Vagina (tissue), 2 donors: Measurements from ENCODE around the gene MEIOC. TPM values are rescaled to one million over a fixed set of nuclear protein-coding genes. Genes with fewer than 3 reads are reported as not detected.
"Not testable (repeated sequence)": the region's sequence is repeated elsewhere in the genome, so short reads cannot be mapped to it uniquely, and the experiment has no call there.

Experiments
- DNase-seq, 2 donors: peaks; one replicate each; pipeline ENCODE4 v3.0.0-alpha.2; 2017; ENCODE audit errors: extremely low spot score in 2 of 2
- H3K27ac ChIP-seq: fragments of 200-600 bp; sonication (generic); one replicate; pipeline ENCODE4 v1.5.1; 2019
- H3K27me3 ChIP-seq: fragments of 200-600 bp; sonication (generic); one replicate; pipeline ENCODE4 v1.5.1; 2019
- H3K36me3 ChIP-seq, 2 donors: fragments of 200-600 bp; sonication (generic); one replicate each; pipeline ENCODE4 v1.5.1; 2017 to 2019
- H3K4me1 ChIP-seq: fragments of 200-600 bp; sonication (generic); one replicate; pipeline ENCODE4 v1.5.1; 2019
- H3K4me3 ChIP-seq, 2 donors: fragments of 200-600 bp; sonication (generic); 1 replicate in 1 of 2; 2 replicates in 1 of 2; pipeline ENCODE4 v1.5.1; 2016 to 2019
- H3K9me3 ChIP-seq: fragments of 200-600 bp; sonication (generic); one replicate; pipeline ENCODE4 v1.5.1; 2019
- POLR2A ChIP-seq, 2 donors: fragments of 450-650 bp; IDR thresholded peaks; one replicate each; pipeline ENCODE4 v1.6.1; 2017; ENCODE audit warnings: antibody characterized with exemption in 2 of 2, mild to moderate bottlenecking in 2 of 2, moderate library complexity in 2 of 2
- POLR2AphosphoS5 ChIP-seq, 2 donors: sonication (generic); formaldehyde crosslinking; IDR thresholded peaks; one replicate each; pipeline ENCODE4 v1.9.0; 2017; ENCODE audit warnings: antibody characterized with exemption in 2 of 2, mild to moderate bottlenecking in 2 of 2, low read depth in 1 of 2; ENCODE audit not compliant: insufficient read depth in 1 of 2
- intact Hi-C: fragments of 100-400 bp; cut with DNase I; formaldehyde crosslinking; loops from one replicate; pipeline ENCODE4 v1.15.1; 2023
- total RNA-seq: library from RNA; depleted of rRNA; stranded (reverse); fragments of >200 nt; gene quantifications from one replicate; pipeline ENCODE4 v1.2.3, GENCODE V29; 2016
- TF ChIP-seq, protein P1 (sequence below), 3 experiments: fragments of 450-650 bp in 2 of 3; fragments of 200-600 bp in 1 of 3; sonication (generic) in 1 of 3; IDR thresholded peaks; one replicate each; pipeline ENCODE4 v1.5.1; 2017 to 2019; ENCODE audit warnings: antibody characterized with exemption in 3 of 3, mild to moderate bottlenecking in 2 of 3, moderate library complexity in 2 of 3

The MEIOC gene
- total RNA-seq, 1 donor from 2014 or later: not detected

GRCh38 chr17:44693609-44694008 is 37.3 kb downstream of the MEIOC start:
- intact Hi-C loops: no loop called here
- Histone ChIP-seq H3K36me3 (no peaks in the 10 kb centered on the region), H3K4me3 (no peak overlapping the region), H3K27me3 (no peaks in the 10 kb centered on the region), H3K4me1 (peaks cover 18% of the 10 kb centered on the region), H3K27ac (no peak overlapping the region), H3K9me3 (no peaks in the 10 kb centered on the region)
- DNase-seq: no peak
- TF ChIP-seq POLR2A (IDR thresholded peaks at IDR 0.05): no peak
- TF ChIP-seq, protein P1, sequence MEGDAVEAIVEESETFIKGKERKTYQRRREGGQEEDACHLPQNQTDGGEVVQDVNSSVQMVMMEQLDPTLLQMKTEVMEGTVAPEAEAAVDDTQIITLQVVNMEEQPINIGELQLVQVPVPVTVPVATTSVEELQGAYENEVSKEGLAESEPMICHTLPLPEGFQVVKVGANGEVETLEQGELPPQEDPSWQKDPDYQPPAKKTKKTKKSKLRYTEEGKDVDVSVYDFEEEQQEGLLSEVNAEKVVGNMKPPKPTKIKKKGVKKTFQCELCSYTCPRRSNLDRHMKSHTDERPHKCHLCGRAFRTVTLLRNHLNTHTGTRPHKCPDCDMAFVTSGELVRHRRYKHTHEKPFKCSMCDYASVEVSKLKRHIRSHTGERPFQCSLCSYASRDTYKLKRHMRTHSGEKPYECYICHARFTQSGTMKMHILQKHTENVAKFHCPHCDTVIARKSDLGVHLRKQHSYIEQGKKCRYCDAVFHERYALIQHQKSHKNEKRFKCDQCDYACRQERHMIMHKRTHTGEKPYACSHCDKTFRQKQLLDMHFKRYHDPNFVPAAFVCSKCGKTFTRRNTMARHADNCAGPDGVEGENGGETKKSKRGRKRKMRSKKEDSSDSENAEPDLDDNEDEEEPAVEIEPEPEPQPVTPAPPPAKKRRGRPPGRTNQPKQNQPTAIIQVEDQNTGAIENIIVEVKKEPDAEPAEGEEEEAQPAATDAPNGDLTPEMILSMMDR (IDR thresholded peaks at IDR 0.05): no peak

DNA sequence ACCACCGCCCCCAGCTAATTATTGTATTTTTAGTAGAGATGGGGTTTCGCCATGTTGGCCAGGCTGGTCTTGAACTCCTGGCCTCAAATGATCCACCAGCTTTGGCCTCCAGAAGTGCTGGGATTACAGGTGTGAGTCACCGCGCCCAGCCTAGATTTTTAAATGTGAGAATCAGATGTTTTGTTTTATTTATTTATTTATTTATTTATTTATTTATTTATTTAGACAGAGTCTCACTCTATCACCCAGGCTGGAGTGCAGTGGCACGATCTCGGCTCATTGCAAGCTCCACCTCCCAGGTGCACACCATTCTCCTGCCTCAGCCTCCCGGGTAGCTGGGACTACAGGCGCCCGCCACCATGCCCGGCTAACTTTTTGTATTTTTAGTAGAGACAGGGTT is 44.0 kb downstream of the MEIOC start:
- H3K36me3 ChIP-seq, H3K4me3 ChIP-seq, H3K27me3 ChIP-seq, H3K9me3 ChIP-seq, DNase-seq, H3K27ac ChIP-seq, intact Hi-C loops, H3K4me1 ChIP-seq: not testable (repeated sequence)

DNA sequence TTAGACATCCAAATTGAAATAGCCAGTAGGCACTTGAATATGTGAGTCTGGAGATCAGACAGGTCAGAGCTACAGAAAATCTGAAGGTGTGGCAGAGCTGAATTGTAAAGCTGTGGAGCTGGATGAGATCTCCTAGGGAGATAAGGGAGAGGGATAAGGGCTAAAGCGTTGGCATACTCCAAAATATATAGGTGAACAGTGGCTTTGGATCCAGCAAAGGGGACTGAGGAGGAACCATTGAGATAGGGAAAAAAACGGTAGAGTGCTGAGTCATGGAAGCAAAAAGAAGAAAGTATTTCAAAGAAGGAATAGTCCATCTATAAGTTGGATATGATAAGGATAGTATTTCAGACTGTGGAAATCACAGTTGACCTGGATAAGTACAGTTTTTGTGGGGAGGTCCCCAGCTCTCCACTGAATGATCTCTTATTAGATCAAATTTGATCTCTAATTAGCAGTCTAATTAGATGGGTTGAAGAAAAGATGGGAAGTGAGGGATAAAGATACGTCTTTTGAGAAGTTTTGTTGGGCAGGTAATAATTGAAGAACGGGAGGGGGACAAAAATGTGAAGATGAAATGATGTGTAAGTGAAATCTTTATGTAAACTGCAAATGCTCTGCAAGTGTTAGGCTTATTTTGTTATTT is 51.6 kb downstream of the MEIOC start:
- DNase-seq: no peak
- peak overlapping the region; percentile 60 for H3K27ac ChIP-seq
- H3K36me3 ChIP-seq: no peaks in the 10 kb centered on the region
- no peak for TF ChIP-seq POLR2A (IDR thresholded peaks at IDR 0.05)
- TF ChIP-seq POLR2AphosphoS5 (IDR thresholded peaks at IDR 0.05; ENCODE audit: insufficient read depth in 1 of 2, low read depth in 1 of 2): no peak
- TF ChIP-seq, protein P1 (IDR thresholded peaks at IDR 0.05): no peak
- peaks cover 18% of the 10 kb centered on the region for H3K4me1 ChIP-seq
- peak overlapping the region; percentile 47 to 64 for H3K4me3 ChIP-seq
- intact Hi-C loops: no loop called here
- H3K9me3 ChIP-seq: no peaks in the 10 kb centered on the region
- H3K27me3 ChIP-seq: no peaks in the 10 kb centered on the region

DNA sequence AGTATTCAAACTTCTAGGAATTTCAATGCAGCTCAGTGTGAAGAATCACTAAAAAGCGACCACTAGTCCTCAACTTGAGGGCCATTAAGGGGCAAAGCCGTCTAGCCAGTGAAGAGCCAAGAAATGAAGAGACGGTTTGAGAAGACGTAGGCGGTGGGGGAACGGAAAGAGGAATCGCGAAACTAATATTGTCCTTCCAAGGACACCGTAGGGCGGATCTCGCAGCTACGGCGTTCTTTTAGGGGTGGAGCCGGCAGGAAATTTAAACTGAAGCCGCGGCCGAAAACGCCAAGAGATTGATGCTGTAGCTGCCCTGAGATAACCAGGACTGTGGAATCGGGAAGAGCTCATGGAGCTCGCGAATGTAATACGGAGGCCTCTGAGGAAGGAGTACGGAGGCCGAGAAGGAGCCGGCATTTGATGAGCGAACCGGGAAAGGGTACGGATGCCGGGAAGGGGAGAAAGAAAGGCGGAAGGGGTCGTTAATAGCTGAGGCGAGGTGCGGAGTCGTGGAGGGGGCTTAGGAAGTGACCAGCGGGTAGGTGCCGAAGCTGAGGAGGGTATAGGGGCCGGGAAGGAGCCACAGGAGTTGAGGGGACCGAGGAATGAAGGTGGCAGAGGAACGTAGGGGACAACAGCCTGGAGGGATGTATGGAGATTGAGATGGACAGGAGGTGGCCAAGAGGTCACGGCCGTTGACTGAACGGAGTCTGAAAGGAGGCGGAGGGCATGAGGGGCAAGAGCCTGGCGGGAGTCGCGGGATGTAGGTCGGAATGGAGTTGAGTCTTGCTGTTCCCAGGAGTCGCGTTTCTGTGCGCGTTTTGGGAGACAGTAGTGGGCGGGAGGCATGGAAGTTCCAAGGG is 52.4 kb downstream of the MEIOC start, which contains the start of gene DBF4B:
Gene DBF4B (plus strand): TSS at position 265 of the 863 bp plus-strand sequence. CDS start 156 bp downstream, at position 421.
- H3K27ac ChIP-seq: peak within 1 kb of the TSS; percentile 60
- H3K4me1 ChIP-seq: peaks cover 18% of the 10 kb centered on the region

GRCh38 chr17:44719444-44719843 is 63.2 kb downstream of the MEIOC start:
- intact Hi-C loops: no loop called here
- Histone ChIP-seq H3K4me1 (no peaks in the 10 kb centered on the region), H3K4me3 (no peak overlapping the region), H3K27ac (no peak overlapping the region), H3K27me3 (no peaks in the 10 kb centered on the region), H3K9me3 (no peaks in the 10 kb centered on the region), H3K36me3 (peaks cover 0 to 3% of the 10 kb centered on the region in 2 donors)
- no peak for DNase-seq
- TF ChIP-seq, protein P1 (IDR thresholded peaks at IDR 0.05): no peak
- TF ChIP-seq POLR2AphosphoS5 (IDR thresholded peaks at IDR 0.05; ENCODE audit: insufficient read depth in 1 of 2, low read depth in 1 of 2) (no peak), POLR2A (IDR thresholded peaks at IDR 0.05) (no peak)

More for the DNA sequence above, 52.4 kb downstream of the MEIOC start, which contains the start of gene DBF4B:
- H3K27me3 ChIP-seq: no peaks in the 10 kb centered on the region
- H3K4me3 ChIP-seq: peak within 1 kb of the TSS; percentile 47 to 64
- H3K36me3 ChIP-seq: no peaks in the 10 kb centered on the region
- DNase-seq: no peak
- TF ChIP-seq POLR2AphosphoS5 (IDR thresholded peaks at IDR 0.05; ENCODE audit: insufficient read depth in 1 of 2, low read depth in 1 of 2) (peak in 1 of 2 donors; percentile 99), POLR2A (IDR thresholded peaks at IDR 0.05) (no peak)
- TF ChIP-seq, protein P1 (IDR thresholded peaks at IDR 0.05): no peak
- intact Hi-C loops: no loop called here
- no peaks in the 10 kb centered on the region for H3K9me3 ChIP-seq
